PC-3 (cell line): ENCODE measurements around the gene RNF2.

ENCODE experiments used
- EZH2 ChIP-seq: fragments of 300-600 bp; sonication (generic); IDR thresholded peaks from one replicate; pipeline ENCODE4 v1.6.1; 2017; ENCODE audit warnings: antibody characterized with exemption, mild to moderate bottlenecking, low read length; ENCODE audit not compliant: unreplicated experiment
- EZH2phosphoT487 ChIP-seq: fragments of 300-600 bp; sonication (generic); IDR thresholded peaks from 2 replicates; pipeline ENCODE4 v1.6.1; 2018; ENCODE audit warnings: mild to moderate bottlenecking, antibody characterized with exemption, low read length, borderline replicate concordance
- TF ChIP-seq, protein P1 (sequence below): fragments of 300-600 bp; sonication (generic); conservative IDR thresholded peaks from 2 replicates; pipeline ENCODE4 v1.5.1; 2017; ENCODE audit warnings: antibody characterized with exemption, low read depth, mild to moderate bottlenecking, low read length

- TF ChIP-seq, protein P1, sequence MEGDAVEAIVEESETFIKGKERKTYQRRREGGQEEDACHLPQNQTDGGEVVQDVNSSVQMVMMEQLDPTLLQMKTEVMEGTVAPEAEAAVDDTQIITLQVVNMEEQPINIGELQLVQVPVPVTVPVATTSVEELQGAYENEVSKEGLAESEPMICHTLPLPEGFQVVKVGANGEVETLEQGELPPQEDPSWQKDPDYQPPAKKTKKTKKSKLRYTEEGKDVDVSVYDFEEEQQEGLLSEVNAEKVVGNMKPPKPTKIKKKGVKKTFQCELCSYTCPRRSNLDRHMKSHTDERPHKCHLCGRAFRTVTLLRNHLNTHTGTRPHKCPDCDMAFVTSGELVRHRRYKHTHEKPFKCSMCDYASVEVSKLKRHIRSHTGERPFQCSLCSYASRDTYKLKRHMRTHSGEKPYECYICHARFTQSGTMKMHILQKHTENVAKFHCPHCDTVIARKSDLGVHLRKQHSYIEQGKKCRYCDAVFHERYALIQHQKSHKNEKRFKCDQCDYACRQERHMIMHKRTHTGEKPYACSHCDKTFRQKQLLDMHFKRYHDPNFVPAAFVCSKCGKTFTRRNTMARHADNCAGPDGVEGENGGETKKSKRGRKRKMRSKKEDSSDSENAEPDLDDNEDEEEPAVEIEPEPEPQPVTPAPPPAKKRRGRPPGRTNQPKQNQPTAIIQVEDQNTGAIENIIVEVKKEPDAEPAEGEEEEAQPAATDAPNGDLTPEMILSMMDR: no peak
- no peak for TF ChIP-seq EZH2
- no peak for TF ChIP-seq EZH2phosphoT487
Measured at GRCh38 chr1:185053204-185053603, 7.8 kb downstream of the RNF2 start.
